H9 (cell line): ENCODE measurements around the gene FADD. TPM values are rescaled to one million over a fixed set of nuclear protein-coding genes. Genes with fewer than 3 reads are reported as not detected.

Source experiments
- DNase-seq: peaks from one replicate; pipeline ENCODE4 v3.0.0-alpha.2; 2017
- H2AFZ ChIP-seq: one replicate; pipeline ENCODE4 v1.6.1; 2013; ENCODE audit warnings: mild to moderate bottlenecking, low read length, control low read depth, moderate library complexity
- H2AK5ac ChIP-seq: 2 replicates; pipeline ENCODE4 v1.6.1; 2013; ENCODE audit warnings: low read length, control low read depth, mixed read lengths; ENCODE audit not compliant: insufficient read length
- H2BK120ac ChIP-seq: one replicate; pipeline ENCODE4 v1.6.1; 2013; ENCODE audit warnings: low read depth, mild to moderate bottlenecking, low read length, control low read depth, inconsistent platforms; ENCODE audit not compliant: poor library complexity, severe bottlenecking
- H2BK12ac ChIP-seq: 2 replicates; pipeline ENCODE4 v1.6.1; 2013; ENCODE audit warnings: low read length, control low read depth, mixed read lengths, low read depth; ENCODE audit not compliant: insufficient read length
- H2BK15ac ChIP-seq: 2 replicates; pipeline ENCODE4 v1.6.1; 2013; ENCODE audit warnings: low read depth, low read length, control low read depth
- H2BK20ac ChIP-seq: one replicate; pipeline ENCODE4 v1.6.1; 2013; ENCODE audit warnings: low read depth, mild to moderate bottlenecking, low read length, control low read depth, inconsistent platforms; ENCODE audit not compliant: poor library complexity, severe bottlenecking
- H2BK5ac ChIP-seq: 2 replicates; pipeline ENCODE4 v1.6.1; 2013; ENCODE audit warnings: low read length, control low read depth, mixed read lengths; ENCODE audit not compliant: insufficient read length
- H3K14ac ChIP-seq: 2 replicates; pipeline ENCODE4 v1.6.1; 2013; ENCODE audit warnings: low read length, control low read depth; ENCODE audit not compliant: insufficient read depth
- H3K18ac ChIP-seq: 2 replicates; pipeline ENCODE4 v1.6.1; 2013; ENCODE audit warnings: low read depth, mild to moderate bottlenecking, mixed read lengths, low read length, control low read depth; ENCODE audit not compliant: insufficient read length
- H3K23ac ChIP-seq: 2 replicates; pipeline ENCODE4 v1.6.1; 2013; ENCODE audit warnings: low read length, control low read depth, mixed read lengths, low read depth; ENCODE audit not compliant: insufficient read length
- H3K23me2 ChIP-seq: 2 replicates; pipeline ENCODE4 v1.6.1; 2013; ENCODE audit warnings: low read depth, mild to moderate bottlenecking, mixed read lengths, low read length, control low read depth; ENCODE audit not compliant: insufficient read length, poor library complexity, severe bottlenecking
- H3K27ac ChIP-seq: 2 replicates; pipeline ENCODE4 v1.5.1; 2013; ENCODE audit warnings: low read length, control low read depth, mixed read lengths, low read depth; ENCODE audit not compliant: insufficient read length
- H3K27me3 ChIP-seq: 2 replicates; pipeline ENCODE4 v1.6.1; 2013; ENCODE audit warnings: low read length, control low read depth, inconsistent platforms; ENCODE audit not compliant: insufficient read depth
- H3K4ac ChIP-seq: 2 replicates; pipeline ENCODE4 v1.6.1; 2013; ENCODE audit warnings: low read depth, mild to moderate bottlenecking, control low read depth, inconsistent platforms, low read length, moderate library complexity
- H3K4me1 ChIP-seq: 2 replicates; pipeline ENCODE4 v1.6.1; 2013; ENCODE audit warnings: low read length, control low read depth, inconsistent platforms; ENCODE audit not compliant: insufficient read depth
- H3K4me2 ChIP-seq: 2 replicates; pipeline ENCODE4 v1.6.1; 2013; ENCODE audit warnings: low read length, control low read depth, mixed read lengths; ENCODE audit not compliant: insufficient read length, insufficient read depth
- H3K56ac ChIP-seq: 2 replicates; pipeline ENCODE4 v1.6.1; 2013; ENCODE audit warnings: low read depth, mild to moderate bottlenecking, mixed read lengths, low read length, control low read depth; ENCODE audit not compliant: insufficient read length
- H3K79me1 ChIP-seq: 2 replicates; pipeline ENCODE4 v1.6.1; 2013; ENCODE audit warnings: low read depth, mild to moderate bottlenecking, moderate library complexity, low read length, control low read depth, inconsistent platforms; ENCODE audit not compliant: insufficient read depth, poor library complexity, severe bottlenecking
- H3K79me2 ChIP-seq: 2 replicates; pipeline ENCODE4 v1.6.1; 2013; ENCODE audit warnings: low read length, control low read depth, inconsistent platforms; ENCODE audit not compliant: insufficient read depth
- H3K9ac ChIP-seq: 2 replicates; pipeline ENCODE4 v1.6.1; 2013; ENCODE audit warnings: low read length, control low read depth, mixed read lengths; ENCODE audit not compliant: insufficient read length; ENCODE audit errors: extremely low read depth
- H3K9me3 ChIP-seq: one replicate; pipeline ENCODE4 v1.6.1; 2013; ENCODE audit warnings: low read depth, low read length, inconsistent platforms; ENCODE audit not compliant: control insufficient read depth
- H3T11ph ChIP-seq: one replicate; pipeline ENCODE4 v1.6.1; 2013; ENCODE audit warnings: mild to moderate bottlenecking, low read length, control low read depth, inconsistent platforms
- H4K20me1 ChIP-seq: one replicate; pipeline ENCODE4 v1.6.1; 2013; ENCODE audit not compliant: control insufficient read depth, insufficient read length, insufficient read depth
- H4K5ac ChIP-seq: 2 replicates; pipeline ENCODE4 v1.6.1; 2013; ENCODE audit warnings: low read depth, mild to moderate bottlenecking, mixed read lengths, low read length, control low read depth; ENCODE audit not compliant: insufficient read length
- H4K8ac ChIP-seq: replicated peaks from 2 replicates; pipeline ENCODE4 v1.6.1; 2013; ENCODE audit warnings: low read length, control low read depth, mixed read lengths, low read depth; ENCODE audit not compliant: insufficient read length
- H4K91ac ChIP-seq: 2 replicates; pipeline ENCODE4 v1.6.1; 2013; ENCODE audit warnings: low read depth, mild to moderate bottlenecking, moderate library complexity, mixed read lengths, low read length, control low read depth; ENCODE audit not compliant: insufficient read length
- H3K27ac Mint-ChIP-seq, 3 experiments: 2 replicates in 2 of 3; 3 replicates in 1 of 3; pipeline ENCODE4 v1.8.0; 2020 to 2021; ENCODE audit warnings: mixed read lengths in 3 of 3, mild to moderate bottlenecking in 1 of 3, moderate library complexity in 1 of 3
- H3K27me3 Mint-ChIP-seq: 2 replicates; pipeline ENCODE4 v1.8.0; 2021; ENCODE audit warnings: low read depth, mild to moderate bottlenecking, moderate library complexity, mixed read lengths
- H3K36me3 Mint-ChIP-seq, 3 experiments: 2 replicates in 2 of 3; 3 replicates in 1 of 3; pipeline ENCODE4 v1.8.0; 2020 to 2021; ENCODE audit warnings: low read depth in 3 of 3, mixed read lengths in 3 of 3; ENCODE audit not compliant: insufficient read depth in 1 of 3
- H3K4me1 Mint-ChIP-seq, 2 experiments: 2 replicates each; pipeline ENCODE4 v1.8.0; 2020; ENCODE audit warnings: mixed read lengths in 2 of 2
- H3K4me3 Mint-ChIP-seq, 2 experiments: 2 replicates in 1 of 2; 3 replicates in 1 of 2; pipeline ENCODE4 v1.8.0; 2020 to 2021; ENCODE audit warnings: mild to moderate bottlenecking in 2 of 2, mixed read lengths in 2 of 2, moderate library complexity in 1 of 2
- H3K9me3 Mint-ChIP-seq, 2 experiments: 2 replicates in 1 of 2; 3 replicates in 1 of 2; pipeline ENCODE4 v1.8.0; 2020; ENCODE audit warnings: mild to moderate bottlenecking in 2 of 2, mixed read lengths in 2 of 2, moderate library complexity in 1 of 2
- total RNA-seq: library from RNA; stranded (reverse); gene quantifications from 2 replicates; pipeline ENCODE4 v1.2.1, GENCODE V29; 2021
- TF ChIP-seq, protein P1 (sequence below): fragments of 200-600 bp; sonication (generic); conservative IDR thresholded peaks from 3 replicates; pipeline ENCODE4 v1.8.0; 2021; ENCODE audit warnings: antibody characterized with exemption, mild to moderate bottlenecking

Gene FADD
- total RNA-seq, 1 experiment from 2014 or later = 51.1 TPM

DNA sequence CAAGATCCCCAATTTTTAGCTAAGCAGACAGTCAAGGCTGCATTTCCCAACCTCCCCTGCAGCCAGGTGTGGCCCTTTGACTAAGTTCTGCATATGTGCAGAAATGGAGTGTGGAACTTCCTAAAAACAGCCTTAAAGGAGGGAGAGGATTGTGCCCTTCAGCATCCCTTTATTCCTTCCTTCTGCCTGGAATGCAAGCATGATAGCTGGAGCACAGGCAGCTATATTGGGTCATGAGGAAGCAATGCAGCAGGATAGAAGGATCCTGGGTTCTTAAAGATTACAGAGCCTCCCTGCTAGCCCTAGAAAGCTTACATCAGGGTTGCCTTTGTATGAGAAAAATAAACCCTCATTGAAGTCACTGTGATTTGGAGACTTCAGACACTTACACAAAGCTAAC is 29.9 kb downstream of the FADD start:
- Histone ChIP-seq H3K9me3 (no peaks in the 10 kb centered on the region), H3K79me2 (no peaks in the 10 kb centered on the region), H2BK12ac (no peak overlapping the region), H3K4me1 (no peaks in the 10 kb centered on the region), H2BK20ac (no peak overlapping the region), H2AFZ (no peak overlapping the region), H3K4me2 (no peak overlapping the region), H4K91ac (no peak overlapping the region), H3K56ac (no peak overlapping the region), H3K14ac (no peak overlapping the region), H3K27ac (no peak overlapping the region), H3K18ac (no peak overlapping the region), H4K20me1 (no peaks in the 10 kb centered on the region), H3K4ac (no peak overlapping the region), H3K27me3 (no peaks in the 10 kb centered on the region), H4K5ac (no peak overlapping the region), H4K8ac (no peak overlapping the region), H3K9ac (no peak overlapping the region), H2BK5ac (no peak overlapping the region), H2BK15ac (no peak overlapping the region), H3T11ph (no peak overlapping the region), H2AK5ac (no peak overlapping the region), H2BK120ac (no peak overlapping the region), H3K23ac (no peak overlapping the region), H3K79me1 (no peaks in the 10 kb centered on the region), H3K23me2 (no peaks in the 10 kb centered on the region)
- no peaks in the 10 kb centered on the region for H3K36me3 Mint-ChIP-seq
- peaks cover 0 to 2% of the 10 kb centered on the region in 2 experiments; a peak in 1 of 5 replicates for H3K9me3 Mint-ChIP-seq
- H3K4me1 Mint-ChIP-seq = no peaks in the 10 kb centered on the region
- peaks cover 6% of the 10 kb centered on the region for H3K27me3 Mint-ChIP-seq
- TF ChIP-seq, protein P1, sequence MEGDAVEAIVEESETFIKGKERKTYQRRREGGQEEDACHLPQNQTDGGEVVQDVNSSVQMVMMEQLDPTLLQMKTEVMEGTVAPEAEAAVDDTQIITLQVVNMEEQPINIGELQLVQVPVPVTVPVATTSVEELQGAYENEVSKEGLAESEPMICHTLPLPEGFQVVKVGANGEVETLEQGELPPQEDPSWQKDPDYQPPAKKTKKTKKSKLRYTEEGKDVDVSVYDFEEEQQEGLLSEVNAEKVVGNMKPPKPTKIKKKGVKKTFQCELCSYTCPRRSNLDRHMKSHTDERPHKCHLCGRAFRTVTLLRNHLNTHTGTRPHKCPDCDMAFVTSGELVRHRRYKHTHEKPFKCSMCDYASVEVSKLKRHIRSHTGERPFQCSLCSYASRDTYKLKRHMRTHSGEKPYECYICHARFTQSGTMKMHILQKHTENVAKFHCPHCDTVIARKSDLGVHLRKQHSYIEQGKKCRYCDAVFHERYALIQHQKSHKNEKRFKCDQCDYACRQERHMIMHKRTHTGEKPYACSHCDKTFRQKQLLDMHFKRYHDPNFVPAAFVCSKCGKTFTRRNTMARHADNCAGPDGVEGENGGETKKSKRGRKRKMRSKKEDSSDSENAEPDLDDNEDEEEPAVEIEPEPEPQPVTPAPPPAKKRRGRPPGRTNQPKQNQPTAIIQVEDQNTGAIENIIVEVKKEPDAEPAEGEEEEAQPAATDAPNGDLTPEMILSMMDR = no peak
- no peak overlapping the region for H3K27ac Mint-ChIP-seq
- no peak overlapping the region for H3K4me3 Mint-ChIP-seq
- DNase-seq = no peak
